ENCODE results near the gene GALNT7.

The GALNT7 gene

DNA sequence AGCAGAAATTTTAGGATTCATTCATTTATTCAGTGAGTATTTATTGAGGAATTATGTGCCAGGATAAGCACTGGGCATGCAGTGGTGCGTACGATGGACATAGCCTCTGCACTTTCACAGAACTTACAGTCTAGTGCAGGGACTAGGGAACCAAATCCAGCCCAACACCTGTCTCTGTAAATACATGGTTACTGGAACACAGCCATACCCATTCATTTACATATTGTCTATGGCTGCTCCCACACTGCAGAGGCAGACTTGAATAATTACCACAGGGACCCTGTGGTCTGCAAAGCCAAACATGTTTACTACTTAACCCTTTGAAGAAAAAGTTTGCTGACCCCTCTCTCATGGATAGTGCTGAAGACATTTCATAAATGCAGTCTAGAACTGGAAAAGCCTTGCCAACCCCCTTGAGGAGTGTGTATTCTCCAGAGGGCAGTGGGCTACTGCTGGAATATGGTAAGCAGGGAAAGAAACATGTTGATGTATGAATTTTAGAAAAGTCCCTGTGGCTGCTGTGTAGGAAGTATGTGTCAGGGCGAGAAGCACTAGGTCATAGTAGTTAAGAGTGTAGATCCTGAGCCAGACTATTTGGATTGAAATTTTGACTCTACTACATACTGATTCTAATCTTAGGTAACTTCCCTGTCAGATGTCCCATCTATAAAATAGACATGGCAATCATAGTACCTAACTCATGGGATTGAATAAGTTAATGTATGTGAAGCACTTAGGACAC is 75.5 kb downstream of the GALNT7 start:
- TF ChIP-seq TAF1 (IDR thresholded peaks at IDR 0.05; ENCODE audit: borderline replicate concordance, insufficient read depth, low read length) = no peak
- TF ChIP-seq, protein P1, sequence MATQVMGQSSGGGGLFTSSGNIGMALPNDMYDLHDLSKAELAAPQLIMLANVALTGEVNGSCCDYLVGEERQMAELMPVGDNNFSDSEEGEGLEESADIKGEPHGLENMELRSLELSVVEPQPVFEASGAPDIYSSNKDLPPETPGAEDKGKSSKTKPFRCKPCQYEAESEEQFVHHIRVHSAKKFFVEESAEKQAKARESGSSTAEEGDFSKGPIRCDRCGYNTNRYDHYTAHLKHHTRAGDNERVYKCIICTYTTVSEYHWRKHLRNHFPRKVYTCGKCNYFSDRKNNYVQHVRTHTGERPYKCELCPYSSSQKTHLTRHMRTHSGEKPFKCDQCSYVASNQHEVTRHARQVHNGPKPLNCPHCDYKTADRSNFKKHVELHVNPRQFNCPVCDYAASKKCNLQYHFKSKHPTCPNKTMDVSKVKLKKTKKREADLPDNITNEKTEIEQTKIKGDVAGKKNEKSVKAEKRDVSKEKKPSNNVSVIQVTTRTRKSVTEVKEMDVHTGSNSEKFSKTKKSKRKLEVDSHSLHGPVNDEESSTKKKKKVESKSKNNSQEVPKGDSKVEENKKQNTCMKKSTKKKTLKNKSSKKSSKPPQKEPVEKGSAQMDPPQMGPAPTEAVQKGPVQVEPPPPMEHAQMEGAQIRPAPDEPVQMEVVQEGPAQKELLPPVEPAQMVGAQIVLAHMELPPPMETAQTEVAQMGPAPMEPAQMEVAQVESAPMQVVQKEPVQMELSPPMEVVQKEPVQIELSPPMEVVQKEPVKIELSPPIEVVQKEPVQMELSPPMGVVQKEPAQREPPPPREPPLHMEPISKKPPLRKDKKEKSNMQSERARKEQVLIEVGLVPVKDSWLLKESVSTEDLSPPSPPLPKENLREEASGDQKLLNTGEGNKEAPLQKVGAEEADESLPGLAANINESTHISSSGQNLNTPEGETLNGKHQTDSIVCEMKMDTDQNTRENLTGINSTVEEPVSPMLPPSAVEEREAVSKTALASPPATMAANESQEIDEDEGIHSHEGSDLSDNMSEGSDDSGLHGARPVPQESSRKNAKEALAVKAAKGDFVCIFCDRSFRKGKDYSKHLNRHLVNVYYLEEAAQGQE (IDR thresholded peaks at IDR 0.05; ENCODE audit: insufficient read depth in 1 of 2, low read depth in 2 of 2, low read length in 2 of 2) = no peak
- no peak for TF ChIP-seq FOXP2 (optimal IDR thresholded peaks at IDR 0.05; ENCODE audit: borderline replicate concordance, extremely low read depth, extremely low read length, insufficient read depth)

DNA sequence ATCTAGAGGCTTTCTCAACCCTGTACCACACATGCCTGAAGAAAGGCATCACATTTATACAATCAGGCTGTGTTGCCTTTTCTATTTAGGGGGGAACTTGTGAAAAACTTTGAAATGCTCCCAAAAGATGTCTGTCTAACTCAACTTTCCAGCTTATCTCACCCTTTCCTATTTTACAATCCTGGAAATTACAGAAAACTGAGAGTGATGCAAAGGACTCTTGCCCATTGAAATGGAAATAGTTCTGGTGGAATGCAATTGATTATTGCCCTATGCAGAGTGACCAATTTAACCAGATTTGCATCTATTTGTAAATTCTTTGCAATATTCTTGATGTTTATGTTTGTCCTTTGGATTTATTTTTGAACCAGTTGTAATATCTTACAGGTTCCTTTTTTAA is 77.3 kb downstream of the GALNT7 start:
- TF ChIP-seq FOXP2 (optimal IDR thresholded peaks at IDR 0.05; ENCODE audit: borderline replicate concordance, extremely low read depth, extremely low read length, insufficient read depth) = no peak
- no peak for TF ChIP-seq SIN3A (IDR thresholded peaks at IDR 0.05; ENCODE audit: borderline replicate concordance, insufficient read depth, low read length)
- no peak for TF ChIP-seq POLR2AphosphoS5 (IDR thresholded peaks at IDR 0.05; ENCODE audit: low read depth, low read length)
- TF ChIP-seq TAF1 (IDR thresholded peaks at IDR 0.05; ENCODE audit: borderline replicate concordance, insufficient read depth, low read length) = no peak
- TF ChIP-seq, protein P1 (IDR thresholded peaks at IDR 0.05; ENCODE audit: insufficient read depth in 1 of 2, low read depth in 2 of 2, low read length in 2 of 2) = no peak

DNA sequence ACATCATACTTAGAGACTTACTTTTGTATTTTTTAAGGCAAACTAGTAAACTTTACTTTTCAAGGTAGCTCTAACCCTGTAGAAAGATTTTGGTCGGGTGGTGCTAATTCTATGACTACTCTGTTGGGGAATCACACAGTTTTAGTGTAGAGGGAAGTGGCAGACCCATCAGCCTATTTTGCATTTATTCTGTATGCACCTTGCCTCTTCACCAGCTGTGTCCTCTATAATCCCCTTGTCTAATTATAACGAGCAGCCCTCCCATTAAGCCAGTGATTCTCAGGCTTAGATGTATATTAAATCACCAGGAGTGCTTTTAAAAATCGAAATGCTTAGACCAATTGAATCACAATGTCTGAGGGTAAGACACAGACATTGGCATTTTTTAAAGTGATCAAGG is 78.1 kb downstream of the GALNT7 start:
- no peak for TF ChIP-seq TAF1 (IDR thresholded peaks at IDR 0.05; ENCODE audit: borderline replicate concordance, insufficient read depth, low read length)
- TF ChIP-seq, protein P1 (IDR thresholded peaks at IDR 0.05; ENCODE audit: insufficient read depth in 1 of 2, low read depth in 2 of 2, low read length in 2 of 2) = no peak
- TF ChIP-seq POLR2AphosphoS5 (IDR thresholded peaks at IDR 0.05; ENCODE audit: low read depth, low read length) = no peak
- no peak for TF ChIP-seq FOXP2 (optimal IDR thresholded peaks at IDR 0.05; ENCODE audit: borderline replicate concordance, extremely low read depth, extremely low read length, insufficient read depth)
- TF ChIP-seq SIN3A (IDR thresholded peaks at IDR 0.05; ENCODE audit: borderline replicate concordance, insufficient read depth, low read length) = no peak

DNA sequence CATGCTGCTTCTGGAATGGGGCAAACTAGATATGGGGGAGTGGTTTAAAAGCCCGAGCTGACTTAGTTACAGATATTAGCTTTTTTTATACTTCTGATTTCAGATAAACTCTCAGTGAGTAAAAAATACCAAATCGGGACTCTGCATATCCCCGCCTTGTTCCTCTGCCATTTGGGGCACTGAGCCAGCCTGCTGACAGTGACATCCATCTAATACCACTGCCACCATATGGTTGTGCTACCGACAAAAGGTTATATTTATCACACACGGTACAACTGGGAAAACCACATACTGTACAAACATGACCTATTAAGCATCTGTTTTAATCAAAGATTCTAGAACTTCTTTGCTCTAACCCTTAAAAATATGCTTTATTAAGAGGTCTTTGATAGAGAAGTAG is 78.7 kb downstream of the GALNT7 start:
- TF ChIP-seq, protein P1 (IDR thresholded peaks at IDR 0.05; ENCODE audit: insufficient read depth in 1 of 2, low read depth in 2 of 2, low read length in 2 of 2) = no peak
- TF ChIP-seq POLR2AphosphoS5 (IDR thresholded peaks at IDR 0.05; ENCODE audit: low read depth, low read length) (no peak), SIN3A (IDR thresholded peaks at IDR 0.05; ENCODE audit: borderline replicate concordance, insufficient read depth, low read length) (no peak), FOXP2 (optimal IDR thresholded peaks at IDR 0.05; ENCODE audit: borderline replicate concordance, extremely low read depth, extremely low read length, insufficient read depth) (no peak), TAF1 (IDR thresholded peaks at IDR 0.05; ENCODE audit: borderline replicate concordance, insufficient read depth, low read length) (no peak)

Data from PFSK-1 (cell line).